ENCODE results near the gene AIPL1.

AIPL1 gene

DNA sequence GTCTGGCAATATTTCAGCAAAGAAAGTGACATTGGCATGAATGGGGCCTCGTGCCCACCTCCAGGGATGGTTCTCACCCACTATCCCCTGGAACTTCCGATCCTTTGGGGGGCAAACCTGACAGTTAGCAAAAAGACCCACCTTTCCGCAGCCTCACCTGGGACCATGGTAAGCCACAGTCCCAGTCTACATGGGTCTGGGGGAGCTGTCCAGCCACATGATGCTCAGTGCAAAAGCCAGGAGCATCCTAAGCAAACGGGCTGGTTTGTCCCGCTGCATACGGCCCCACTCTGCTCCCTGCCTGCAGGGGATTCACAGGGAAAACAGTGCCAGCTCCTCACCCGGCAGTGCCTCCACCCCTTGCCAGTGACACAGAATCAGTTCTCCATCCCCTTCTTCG, 19.3 kb downstream of the AIPL1 start:
- DNase-seq (ENCODE audit: low spot score): no peak

DNA sequence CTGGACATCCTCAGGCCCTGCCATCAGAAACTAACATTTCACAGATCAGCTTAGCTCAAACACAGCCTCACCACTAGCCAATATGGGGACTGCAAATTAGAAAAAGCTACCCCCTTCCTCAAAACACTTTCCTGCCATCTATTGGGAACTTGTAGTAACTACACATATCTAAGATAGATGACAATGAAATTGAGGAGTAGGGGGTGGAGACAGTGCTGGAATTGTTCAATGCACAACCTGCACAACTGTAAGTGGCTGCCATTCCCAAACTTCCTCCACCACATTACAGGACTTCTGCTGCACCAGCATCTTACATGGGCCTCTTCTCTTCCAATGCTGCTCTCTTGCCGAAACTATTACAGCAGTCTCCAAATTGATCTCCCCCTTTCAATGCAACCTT, 21.9 kb downstream of the AIPL1 start:
- no peak for DNase-seq (ENCODE audit: low spot score)

DNA sequence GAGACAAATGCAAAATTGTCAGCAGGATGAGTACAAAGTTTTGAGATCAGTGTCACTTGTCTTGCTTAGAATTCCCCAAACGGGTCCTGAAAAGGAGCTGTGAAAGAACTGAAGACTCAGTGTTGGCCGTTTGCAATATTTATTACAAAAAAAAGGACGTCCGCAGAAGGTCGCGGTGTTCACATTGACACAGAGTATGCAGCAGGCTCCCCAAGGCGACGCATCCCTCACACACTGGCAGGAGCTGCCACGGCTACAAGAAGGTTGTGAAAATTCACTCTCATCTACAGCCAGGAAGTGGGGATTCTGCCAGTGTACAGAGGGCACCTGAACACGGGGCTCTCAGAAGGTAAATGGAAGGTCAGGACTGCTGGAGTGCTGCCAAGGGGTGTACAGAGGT, 26.2 kb downstream of the AIPL1 start:
- DNase-seq (ENCODE audit: low spot score): no peak

DNA sequence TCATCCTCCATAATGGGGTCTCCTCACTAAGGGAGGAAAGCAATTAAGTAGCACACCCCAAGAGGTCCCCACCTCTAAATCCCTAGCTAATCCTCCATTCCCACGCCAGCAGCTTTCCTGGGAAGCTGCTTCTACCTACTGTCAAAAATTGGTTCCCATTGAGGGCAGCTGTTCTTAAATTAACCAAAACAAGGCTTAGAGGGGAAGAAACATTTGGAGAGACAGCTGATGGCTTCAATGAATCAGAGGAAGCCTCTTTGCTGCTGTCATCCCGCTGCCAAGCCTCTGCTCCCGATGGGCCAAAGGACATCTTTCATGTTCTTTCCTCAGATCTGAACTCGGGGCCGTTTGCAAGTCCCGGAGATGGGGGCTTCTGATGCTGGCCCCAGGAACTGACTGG, 26.6 kb downstream of the AIPL1 start:
- no peak for DNase-seq (ENCODE audit: low spot score)

DNA sequence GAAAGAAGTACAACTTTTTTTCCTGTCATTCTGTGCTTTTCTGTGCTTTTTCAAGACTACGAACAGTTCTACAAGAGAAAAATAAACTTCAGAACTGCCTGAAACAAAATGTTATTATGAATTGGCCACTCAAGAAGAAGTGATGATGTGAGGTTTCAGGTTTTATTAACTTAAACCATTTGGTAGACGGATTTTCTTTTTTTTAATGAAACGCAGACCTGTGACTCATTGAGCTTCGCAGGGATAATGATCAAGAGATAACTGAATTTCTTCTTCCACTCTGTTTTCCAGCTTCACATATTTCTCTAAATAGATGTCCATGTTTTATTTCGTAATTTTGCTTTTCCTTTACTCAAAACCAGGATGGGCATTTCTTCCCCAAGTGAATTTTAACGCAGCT, 32.7 kb downstream of the AIPL1 start:
- DNase-seq (ENCODE audit: low spot score): no peak

DNA sequence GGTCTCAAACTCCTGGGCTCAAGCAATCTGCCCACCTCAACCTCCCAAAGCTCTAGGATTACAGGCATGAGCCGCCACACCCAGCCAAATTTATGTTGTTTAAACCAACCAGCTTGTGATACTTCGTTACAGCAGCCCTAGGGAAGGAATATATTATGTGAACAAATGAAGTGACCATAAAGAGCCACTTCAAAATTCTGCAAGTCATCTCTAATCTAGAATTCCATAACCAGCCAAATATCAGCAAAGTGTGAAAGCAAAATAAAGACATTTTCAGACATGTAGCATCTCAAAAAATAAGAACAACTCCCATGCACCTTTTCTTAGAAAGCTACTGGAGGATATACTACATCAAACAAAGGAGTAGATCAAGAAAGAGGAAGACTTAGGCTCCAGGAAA, 36.0 kb downstream of the AIPL1 start:
- DNase-seq (ENCODE audit: low spot score): no peak

DNA sequence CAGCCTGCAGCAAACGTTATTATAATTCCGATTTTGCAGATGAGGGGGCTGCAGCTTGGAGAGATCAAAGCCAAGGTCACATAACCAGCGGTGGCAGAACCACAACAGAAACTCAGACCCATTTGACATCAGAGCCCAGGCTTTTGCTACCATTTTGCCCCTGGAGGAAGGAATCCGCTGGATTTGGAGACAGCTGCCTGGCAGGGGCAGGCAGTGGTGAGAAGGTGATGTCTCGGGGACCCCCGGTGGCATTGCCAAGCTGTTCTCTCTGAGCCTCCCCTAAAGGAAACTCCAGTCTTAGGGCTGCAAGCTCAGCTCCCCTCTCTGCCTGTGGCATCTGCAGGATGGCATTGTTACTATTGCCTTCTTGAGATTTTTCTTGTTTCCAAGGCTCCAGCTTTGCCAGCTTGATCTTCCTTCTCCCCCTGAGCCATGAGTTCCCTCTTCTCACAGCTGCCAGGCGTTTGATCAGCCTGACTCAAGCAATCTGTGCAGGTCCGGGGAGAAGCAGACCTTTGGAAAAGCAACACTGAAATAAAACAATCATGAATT, 40.8 kb downstream of the AIPL1 start:
- no peak for DNase-seq (ENCODE audit: low spot score)

DNA sequence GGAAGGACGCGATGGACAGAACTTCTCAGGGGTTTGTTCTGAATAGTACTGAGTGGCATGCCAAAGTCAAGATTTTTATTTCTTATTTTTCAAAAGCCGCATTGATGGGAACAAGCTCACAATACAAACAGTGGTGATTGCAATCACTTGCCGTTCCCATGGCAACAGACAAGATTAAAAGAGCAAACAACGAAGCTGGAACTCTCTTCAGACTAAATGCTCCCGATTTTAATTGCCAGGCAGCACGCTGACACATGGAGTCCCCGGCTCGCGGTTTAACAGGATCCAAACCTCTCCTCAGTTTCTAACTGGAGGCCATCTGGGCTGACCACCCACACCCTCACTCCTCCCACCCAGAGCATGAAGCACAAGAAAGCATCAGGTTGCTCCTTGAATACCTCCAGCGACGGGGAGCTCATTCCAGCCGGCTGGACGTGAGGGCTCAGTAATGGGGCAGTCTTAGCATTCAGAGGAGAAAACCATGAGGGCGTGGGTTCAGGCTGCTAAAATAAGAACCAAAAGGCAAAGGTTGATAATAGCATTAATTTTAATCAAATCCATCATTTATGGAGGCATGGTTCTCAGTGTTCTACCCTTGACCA, 41.5 kb downstream of the AIPL1 start:
- DNase-seq (ENCODE audit: low spot score): no peak

DNA sequence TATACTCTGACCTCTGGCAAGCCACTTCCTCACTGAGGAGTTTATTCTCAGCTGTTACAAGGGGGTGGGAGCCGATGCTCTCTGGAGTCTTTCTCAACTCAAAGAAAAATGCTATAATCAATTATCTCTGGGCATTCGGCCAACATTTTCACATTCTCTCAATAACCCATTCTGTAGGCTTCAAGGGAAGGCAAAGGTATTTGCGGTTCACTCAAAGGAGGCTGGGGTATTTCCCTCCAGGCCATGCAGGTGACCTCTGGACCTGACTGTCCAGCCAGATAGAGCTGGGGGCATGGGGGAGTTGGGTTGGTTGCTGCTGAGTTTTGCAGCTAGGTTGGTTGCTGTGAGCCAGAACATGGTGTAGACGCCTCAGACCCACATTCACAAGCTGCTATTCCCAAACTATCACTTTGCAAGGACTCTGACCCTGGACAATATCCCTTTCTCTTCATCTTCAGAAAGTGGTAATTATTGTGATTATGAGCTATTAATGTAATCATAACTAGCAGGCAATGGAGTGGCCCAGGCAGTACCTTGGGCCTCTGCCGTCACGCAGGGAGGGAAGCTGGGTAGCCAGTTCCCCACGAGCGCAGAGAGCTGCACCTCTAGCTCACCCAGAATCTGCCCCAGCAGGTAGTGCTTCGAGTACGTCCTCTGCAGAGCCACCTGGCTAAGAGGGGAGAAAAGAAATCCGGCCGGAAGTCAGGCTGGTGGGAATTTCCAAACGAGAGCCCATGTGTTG, 42.1 kb downstream of the AIPL1 start:
- DNase-seq (ENCODE audit: low spot score): no peak

DNA sequence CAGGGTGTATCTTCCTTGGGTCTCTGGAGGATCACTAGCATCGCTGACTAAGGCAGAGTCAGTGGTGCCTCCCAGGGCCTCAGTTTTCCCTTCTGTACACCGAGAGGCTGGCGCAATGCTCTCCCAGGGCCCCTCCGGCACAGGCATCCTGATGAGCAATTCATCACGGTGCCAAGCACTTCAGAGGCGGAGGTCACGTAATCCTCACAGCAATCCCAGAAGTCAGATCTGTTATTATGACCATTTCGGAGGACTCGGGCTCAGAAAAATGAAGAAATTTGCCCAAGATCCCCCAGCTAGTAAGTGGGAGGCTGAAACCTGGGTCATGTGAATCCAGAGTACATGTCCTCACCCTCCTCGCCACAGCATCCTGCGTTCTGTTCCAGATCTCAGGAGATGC, 46.5 kb downstream of the AIPL1 start:
- DNase-seq (ENCODE audit: low spot score): peak; percentile 41

DNA sequence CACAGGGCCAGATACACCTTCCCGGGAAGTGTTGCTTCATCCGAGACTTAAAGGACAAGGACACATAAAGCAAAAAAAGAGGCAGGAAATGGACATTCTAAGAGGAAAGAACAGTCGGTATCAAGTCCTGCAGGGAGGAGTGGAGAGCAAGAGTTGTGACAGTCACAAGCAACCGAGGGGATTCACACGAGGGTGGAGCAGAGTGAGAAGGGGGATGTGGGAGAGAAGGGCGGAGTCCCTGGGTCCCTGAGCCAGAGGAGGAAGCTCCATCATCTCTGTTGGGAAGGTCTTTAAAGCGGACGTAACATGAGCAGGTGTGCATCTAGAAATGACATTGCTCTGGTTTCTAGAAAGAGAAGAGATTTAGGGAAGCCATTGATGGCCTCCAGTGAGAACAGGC, 47.1 kb downstream of the AIPL1 start:
- DNase-seq (ENCODE audit: low spot score): peak; percentile 35

DNA sequence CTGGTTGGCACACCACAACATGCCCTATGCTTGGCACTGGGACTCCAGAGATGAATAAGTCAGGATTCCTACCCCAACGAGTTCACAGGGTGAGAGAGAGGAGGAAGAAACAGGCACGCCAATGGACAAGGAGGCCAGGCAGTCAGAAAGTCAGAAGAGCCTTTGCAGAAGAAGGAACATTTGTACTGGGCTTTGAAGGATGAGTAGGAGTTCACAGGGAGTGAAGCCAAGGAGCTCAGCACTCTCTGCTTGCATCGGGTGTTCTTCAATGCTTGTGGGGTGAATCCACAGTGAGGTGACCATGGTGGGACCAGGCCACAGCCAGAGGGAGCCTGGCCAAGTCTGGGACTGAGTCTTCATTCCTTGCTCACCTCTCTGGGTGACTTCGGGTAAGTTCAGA, 47.5 kb downstream of the AIPL1 start:
- DNase-seq (ENCODE audit: low spot score): no peak

DNA sequence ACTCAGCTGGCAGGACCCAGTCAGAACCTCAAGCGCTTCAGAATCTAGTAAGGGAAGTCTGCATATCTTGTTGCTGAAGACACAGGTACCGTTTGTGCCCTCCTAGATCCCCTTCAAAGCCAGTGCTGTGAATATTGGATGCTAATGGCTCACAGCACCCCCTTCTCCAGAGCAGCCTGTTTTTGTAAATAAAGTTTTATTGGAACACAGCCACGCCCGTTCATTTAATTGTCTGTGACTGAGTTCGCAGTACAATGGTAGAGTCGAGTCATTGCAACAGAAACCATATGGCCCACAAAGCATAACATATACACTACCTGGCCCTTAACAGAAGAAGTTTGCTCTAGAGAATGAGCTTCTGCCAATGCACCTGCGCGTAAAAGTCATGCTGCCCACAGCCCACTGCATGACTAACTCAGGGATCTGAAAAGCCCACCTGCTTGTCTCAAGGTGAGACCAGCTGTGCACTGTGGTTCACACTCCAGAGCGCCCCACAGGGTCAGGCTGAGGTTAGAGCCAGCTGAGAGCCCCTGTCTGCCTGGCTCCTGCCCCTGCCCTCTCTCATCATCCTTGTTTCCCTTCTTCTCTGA, 48.8 kb downstream of the AIPL1 start:
- DNase-seq (ENCODE audit: low spot score): peak; percentile 49

DNA sequence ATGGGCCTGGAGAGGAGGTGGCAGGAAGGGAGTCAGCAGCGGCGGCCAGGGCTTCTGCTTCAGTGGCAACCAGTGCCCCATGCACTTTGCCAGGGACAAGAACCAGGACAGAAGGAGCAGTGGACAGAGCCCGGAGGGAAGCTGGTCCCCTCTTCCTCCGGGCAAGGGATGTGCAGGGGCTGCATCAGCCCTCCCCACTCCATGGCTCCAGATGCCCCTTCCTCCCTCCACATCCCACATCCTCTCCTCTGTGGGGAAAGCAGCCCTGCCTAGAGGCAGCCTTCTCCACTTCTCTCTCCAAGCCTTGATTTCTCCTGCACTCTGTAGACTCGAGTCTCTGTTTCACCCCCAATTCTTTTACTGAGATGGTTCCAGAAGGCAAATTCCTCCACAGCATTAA, 50.4 kb downstream of the AIPL1 start:
- DNase-seq (ENCODE audit: low spot score): peak; percentile 44

DNA sequence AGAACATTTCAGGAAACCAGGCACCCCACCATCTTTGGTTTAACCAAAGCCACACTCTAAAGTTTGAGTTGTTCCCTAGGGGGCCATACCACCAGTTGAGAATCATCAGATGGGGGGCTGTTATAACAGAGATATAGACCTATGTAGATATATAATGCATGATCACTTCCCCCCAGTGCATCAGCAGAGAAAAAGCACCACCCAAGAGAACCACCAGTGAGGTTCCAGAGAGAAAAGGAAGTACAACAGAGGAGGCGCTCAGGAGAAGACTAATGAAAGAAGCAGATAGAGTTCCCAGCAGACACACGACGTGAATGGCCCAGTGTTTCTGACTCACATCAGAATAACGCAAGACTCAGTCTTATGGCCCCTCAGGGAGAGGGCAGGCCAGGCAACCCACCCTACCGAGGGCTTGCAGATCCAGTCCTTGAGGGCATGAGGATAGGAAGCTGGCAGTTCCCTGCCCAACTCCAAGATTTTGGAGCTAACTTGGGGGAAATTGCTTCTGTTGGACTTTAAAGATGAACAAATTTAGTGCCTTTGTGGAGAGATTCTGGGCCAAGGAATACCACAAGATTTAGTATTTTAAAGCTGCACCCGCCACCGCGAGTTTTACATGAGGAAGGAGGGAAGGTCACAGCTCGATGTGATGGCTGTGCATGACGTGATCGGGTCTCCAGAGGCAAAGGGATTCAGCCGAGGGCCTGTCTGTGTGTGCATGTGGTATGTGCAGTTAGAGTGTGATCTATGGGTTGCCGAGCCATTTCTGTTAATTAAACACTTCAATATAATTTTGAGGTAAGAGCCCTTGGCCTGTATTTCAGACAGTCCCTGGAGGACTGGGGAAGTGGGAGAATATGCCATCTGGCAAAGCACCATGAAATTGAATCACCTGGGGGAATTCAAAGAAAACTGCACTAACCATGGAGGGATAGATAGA, 53.1 kb downstream of the AIPL1 start:
- peak; percentile 37 for DNase-seq (ENCODE audit: low spot score)

DNA sequence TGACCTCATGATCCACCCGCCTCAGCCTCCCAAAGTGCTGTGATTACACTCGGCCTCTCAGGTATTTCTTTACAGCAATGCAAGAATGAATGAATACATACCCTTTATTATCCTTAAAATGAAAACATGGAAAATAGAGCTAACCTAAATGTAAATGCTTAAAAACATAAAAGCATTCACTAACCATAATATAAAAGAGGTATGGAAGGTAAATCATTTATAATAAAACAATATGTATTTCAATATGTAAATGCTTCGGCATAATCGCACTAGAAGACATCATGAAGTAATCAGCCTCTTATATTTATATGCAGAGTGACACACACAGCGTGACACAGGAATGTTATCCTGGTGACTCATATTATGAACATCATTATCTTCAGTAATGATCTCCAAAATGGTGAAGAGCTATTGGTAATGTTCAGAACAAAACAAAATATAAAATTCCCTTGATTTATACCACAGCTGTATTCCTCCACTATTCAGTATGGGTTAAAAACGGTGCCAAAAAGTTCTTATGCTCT, 53.9 kb downstream of the AIPL1 start:
- no peak for DNase-seq (ENCODE audit: low spot score)

DNA sequence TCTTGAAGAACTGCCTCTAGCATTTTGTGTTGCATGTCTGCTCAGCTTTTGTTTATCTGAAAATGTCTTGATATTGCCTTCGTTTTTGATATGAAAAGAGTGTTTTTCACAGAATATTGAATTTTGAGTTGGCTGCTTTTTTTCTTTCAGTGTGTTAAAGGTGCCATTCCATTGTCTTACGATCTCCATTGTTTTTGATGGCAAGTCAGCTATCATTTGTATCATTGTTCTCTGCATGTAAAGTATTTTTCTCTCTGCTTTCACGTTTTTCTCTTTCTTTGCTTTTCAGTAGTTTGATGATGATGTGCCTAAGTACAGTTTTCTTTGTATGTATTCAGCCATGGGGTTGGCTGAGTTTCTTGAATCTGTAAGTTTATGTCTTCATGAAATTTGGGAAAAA, 57.0 kb downstream of the AIPL1 start:
- no peak for DNase-seq (ENCODE audit: low spot score)

DNA sequence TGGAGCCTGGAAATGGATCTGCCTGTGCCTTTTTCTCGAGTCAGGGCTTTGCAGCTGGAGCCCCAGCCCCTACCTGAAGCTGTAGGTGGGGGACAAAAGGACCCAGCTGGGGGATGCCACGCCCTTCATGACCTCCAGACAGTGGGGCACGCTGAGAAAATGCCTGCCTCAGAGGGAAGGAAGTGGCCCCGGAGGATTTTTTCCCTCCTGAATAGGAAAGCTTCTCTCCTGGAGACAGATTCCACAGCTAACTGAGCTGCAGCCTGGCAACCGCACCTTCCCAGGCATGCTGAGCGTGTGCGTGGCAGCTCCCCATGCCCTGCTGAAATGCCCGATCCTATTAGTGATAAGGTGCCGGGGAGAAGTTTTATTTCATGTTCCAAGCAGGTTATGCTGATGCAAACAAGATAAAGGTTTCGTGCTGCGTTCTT, 58.0 kb downstream of the AIPL1 start:
- DNase-seq (ENCODE audit: low spot score): peak; percentile 84

DNA sequence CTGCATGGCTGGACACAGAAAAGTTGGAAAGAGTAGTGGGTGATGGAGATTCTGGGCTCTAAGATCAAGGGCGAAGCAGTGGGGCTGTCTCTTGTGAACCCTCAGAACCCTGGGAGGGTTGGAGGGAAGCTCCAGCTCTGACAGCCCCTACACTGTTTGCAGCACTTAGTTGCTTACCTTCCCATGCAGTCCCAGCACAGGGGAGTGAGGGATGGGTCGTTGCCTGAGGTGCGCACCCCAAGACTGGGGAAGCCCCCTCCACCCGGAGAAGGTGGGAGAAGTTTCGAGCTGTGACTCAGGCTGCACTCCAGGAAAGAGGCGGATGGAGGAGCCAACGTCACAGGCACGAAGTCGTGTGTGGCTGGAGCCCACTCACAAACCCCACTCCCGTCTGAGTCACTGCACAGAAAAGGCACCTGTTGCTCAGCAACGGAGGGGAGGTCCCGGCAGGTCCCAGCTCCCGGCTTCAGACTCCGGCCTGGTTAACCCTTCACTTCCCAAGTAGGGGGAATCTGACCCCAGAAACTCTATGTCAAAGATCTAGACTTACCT, 60.1 kb downstream of the AIPL1 start:
- peak; percentile 81 for DNase-seq (ENCODE audit: low spot score)

DNA sequence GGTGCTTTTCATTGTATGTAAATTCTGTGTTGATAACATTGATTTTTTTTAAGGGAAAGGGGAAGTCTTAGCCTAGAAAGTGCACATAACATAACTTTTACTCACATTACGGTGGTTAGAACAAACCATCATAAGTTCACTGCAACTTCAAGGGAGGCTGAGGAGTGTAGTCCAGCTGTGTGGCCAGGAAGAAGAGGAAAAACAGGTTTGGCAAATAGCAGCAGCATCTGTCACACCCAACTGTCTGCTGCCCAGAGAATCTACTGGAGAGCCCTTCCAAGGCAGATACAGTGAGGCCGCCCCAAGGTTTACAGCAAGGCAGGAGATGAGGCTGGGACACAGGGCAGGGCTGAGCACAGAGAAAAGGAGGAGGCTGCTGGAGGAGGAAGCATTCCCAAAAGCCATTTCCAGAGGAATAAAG, 60.6 kb downstream of the AIPL1 start:
- peak; percentile 55 for DNase-seq (ENCODE audit: low spot score)
